K562 (cell line): ENCODE data around the gene SAP30BP. TPM values are rescaled to one million over a fixed set of nuclear protein-coding genes. Genes with fewer than 3 reads are reported as not detected.
A peak's percentile ranks its signal among the peaks of the same experiment; 100 is the strongest.

ENCODE experiments used
- ARID1B ChIP-seq: fragments of 450-650 bp; IDR thresholded peaks from 2 replicates; pipeline ENCODE4 v1.6.1; 2016; ENCODE audit warnings: antibody characterized with exemption, mild to moderate bottlenecking, inconsistent platforms
- FOXJ2 ChIP-seq: fragments of 200-800 bp; sonication (Bioruptor generic); IDR thresholded peaks from 2 replicates; pipeline ENCODE4 v1.6.1; 2016; ENCODE audit warnings: missing genetic modification characterization, missing compliant biosample characterization
- KLF16 ChIP-seq: IDR thresholded peaks from 2 replicates; pipeline ENCODE4 v1.6.1; 2016; ENCODE audit warnings: antibody characterized with exemption
- LEF1 ChIP-seq: fragments of 450-650 bp; IDR thresholded peaks from 2 replicates; pipeline ENCODE4 v1.6.1; 2016; ENCODE audit warnings: mild to moderate bottlenecking
- REST ChIP-seq, 2 experiments: fragments of 450-650 bp; formaldehyde crosslinking in 1 of 2; IDR thresholded peaks; 2 replicates each; pipeline versions ENCODE4 v1.4.0 to v1.6.1; 2014 to 2020; ENCODE audit warnings: mild to moderate bottlenecking in 2 of 2, borderline replicate concordance in 1 of 2, low read depth in 1 of 2
- SMAD4 ChIP-seq: fragments of 250-450 bp; sonication (Bioruptor Pico); conservative IDR thresholded peaks from 2 replicates; pipeline ENCODE4 v1.8.0; 2021; ENCODE audit warnings: inconsistent platforms, mild to moderate bottlenecking, moderate library complexity
- polyA plus RNA-seq, 8 experiments: library from polyadenylated mRNA; depleted of rRNA in 4 of 8; stranded (reverse) in 5 of 8; unstranded in 3 of 8; fragments of >200 nt; fragmentation: Nextera tagmentation in 2 of 8; fragmentation: Illumina TruSeq in 1 of 8; extraction: Ambion mirVana in 2 of 8; extraction: Trizol in 1 of 8; gene quantifications; 2 replicates each; pipeline versions ENCODE4 v1.2.1 to v1.2.3, GENCODE V29; 2011 to 2014; ENCODE audit warnings: inconsistent platforms in 1 of 8, missing spikeins in 1 of 8
- total RNA-seq, 7 experiments: library from RNA; depleted of rRNA in 6 of 7; stranded (reverse); fragments of >200 nt in 6 of 7; fragmentation: Illumina TruSeq in 2 of 7; extraction: Trizol in 2 of 7; gene quantifications; 2 replicates each; pipeline versions ENCODE4 v1.2.1 to v1.2.3, GENCODE V29; 2011 to 2021; ENCODE audit warnings: low replicate concordance in 1 of 7

The SAP30BP gene
- total and polyA plus RNA-seq, 9 of the 15 experiments (the other 6 are each of a cell fraction or from before 2014, with no cell fraction given) = 45.3 to 154 (median 71.7) TPM

- TF ChIP-seq REST (IDR thresholded peaks at IDR 0.05; ENCODE audit: borderline replicate concordance) (peak; percentile 34; the same call in 1 of the 2 replicates), REST (CRISPR knock-in tag; IDR thresholded peaks at IDR 0.05; ENCODE audit: low read depth) (no peak), LEF1 (no peak), ARID1B (0 out of 2 replicates have a peak, but pooled peaks have one; percentile 15), SMAD4 (CRISPR knock-in tag) (0 out of 2 replicates have a peak, but pooled peaks have one; percentile 20), KLF16 (0 out of 2 replicates have a peak, but pooled peaks have one; percentile 6), FOXJ2 (tag) (no peak)
Measured at GRCh38 chr17:75632863-75633485, 34.2 kb upstream of the SAP30BP start, which contains the start of gene SMIM5 (continued).
